HG03097 (cell line): ENCODE results near the gene MEIKIN.

ENCODE experiments used
- ATAC-seq: cut with Tn5 transposase; IDR thresholded peaks from one replicate; pipeline ENCODE4 v1.9.1; 2021; ENCODE audit not compliant: unreplicated experiment, low FRiP score

MEIKIN gene

GRCh38 chr5:131974016-131974415, 28.6 kb upstream of the MEIKIN start:
- no peak for ATAC-seq

- no peak for ATAC-seq
These were observed 27.7 kb upstream of the MEIKIN start for GRCh38 chr5:131973089-131973712.

- no peak for ATAC-seq
These were observed 23.0 kb upstream of the MEIKIN start for GRCh38 chr5:131968396-131968954.

- ATAC-seq, result no peak
These were observed 21.1 kb upstream of the MEIKIN start for GRCh38 chr5:131966551-131966950.

GRCh38 chr5:131965826-131966415, 20.5 kb upstream of the MEIKIN start:
- no peak for ATAC-seq

- ATAC-seq, result no peak
These were observed 14.4 kb upstream of the MEIKIN start for GRCh38 chr5:131959906-131960305.

- no peak for ATAC-seq
These were observed 13.7 kb upstream of the MEIKIN start for GRCh38 chr5:131959136-131959535.

- ATAC-seq, result no peak
These were observed 12.4 kb upstream of the MEIKIN start for GRCh38 chr5:131957721-131958441.

- ATAC-seq, result no peak
These were observed 8.5 kb upstream of the MEIKIN start for GRCh38 chr5:131953969-131954368.

- no peak for ATAC-seq
These were observed 6.9 kb upstream of the MEIKIN start for GRCh38 chr5:131952301-131952857.

- no peak for ATAC-seq
These were observed 5.2 kb upstream of the MEIKIN start for GRCh38 chr5:131950706-131951105.

- no peak for ATAC-seq
These were observed 2.0 kb upstream of the MEIKIN start for GRCh38 chr5:131947445-131947844.

GRCh38 chr5:131944702-131945550, 537 bp downstream of the MEIKIN start:
- no peak for ATAC-seq

GRCh38 chr5:131943916-131944315, 1.5 kb downstream of the MEIKIN start:
- ATAC-seq, result no peak

- ATAC-seq, result no peak
These were observed 3.4 kb downstream of the MEIKIN start for GRCh38 chr5:131942016-131942415.

GRCh38 chr5:131939690-131940345, 5.6 kb downstream of the MEIKIN start:
- ATAC-seq, result no peak

- ATAC-seq, result no peak
These were observed 13.2 kb downstream of the MEIKIN start for GRCh38 chr5:131932235-131932634.

GRCh38 chr5:131928957-131929356, 16.5 kb downstream of the MEIKIN start:
- no peak for ATAC-seq

- ATAC-seq, result no peak
These were observed 19.3 kb downstream of the MEIKIN start for GRCh38 chr5:131926168-131926567.

GRCh38 chr5:131916481-131916880, 29.0 kb downstream of the MEIKIN start:
- ATAC-seq, result no peak
